GM12878 (cell line): Measurements from ENCODE around the gene RAMP2. TPM values are rescaled to one million over a fixed set of nuclear protein-coding genes. Genes with fewer than 3 reads are reported as not detected.

Experiments used
- ATAC-seq: fragments of 200-7000 bp; cut with Tn5 transposase; 3 replicates; pipeline ENCODE4 v1.9.1; 2020; ENCODE audit warnings: mild to moderate bottlenecking, moderate library complexity
- BruUV-seq: library from RNA; stranded (reverse); fragments of 400-500 nt; replicated peaks from 2 replicates; lab custom pipeline; 2021; lab: Mats Ljungman, UMichigan
- CTCF ChIA-PET: fragments of 300-600 bp; sonication (Branson Sonifier 250); formaldehyde crosslinking; extraction: SDS; loops from one replicate; lab custom pipeline; 2021; ENCODE audit warnings: inconsistent platforms; lab: Yijun Ruan, JAX
- POLR2A ChIA-PET: fragments of 350-600 bp; formaldehyde crosslinking; extraction: SDS; loops from one replicate; lab custom pipeline; 2021; ENCODE audit warnings: inconsistent platforms; lab: Charles Lee
- RAD21 ChIA-PET: fragments of 300-600 bp; sonication (Branson Sonifier 250); formaldehyde crosslinking; loops from one replicate; lab custom pipeline; 2023; ENCODE audit warnings: antibody characterized with exemption; ENCODE audit not compliant: unreplicated experiment; lab: Charles Lee
- SMC1A ChIA-PET: fragments of 300-600 bp; sonication (Branson Sonifier 250); formaldehyde crosslinking; loops from one replicate; lab custom pipeline; 2023; ENCODE audit not compliant: unreplicated experiment, uncharacterized antibody; lab: Charles Lee
- DNase-seq: peaks from one replicate; pipeline ENCODE4 v3.0.0-alpha.2; 2011; ENCODE audit warnings: low read depth, low spot score
- FAIRE-seq: peaks from 3 replicates; lab custom pipeline; 2011; peaks lifted over from hg19 to GRCh38; lab: Jason Lieb, UNC
- H2AFZ ChIP-seq: 2 replicates; pipeline ENCODE4 v1.6.0; 2011; ENCODE audit warnings: low read depth, low read length, control low read depth; ENCODE audit not compliant: control insufficient read depth
- H3K27ac ChIP-seq: 2 replicates; pipeline ENCODE4 v1.5.1; 2011; ENCODE audit warnings: control low read depth; ENCODE audit not compliant: control insufficient read depth, insufficient read depth
- H3K27me3 ChIP-seq, 2 experiments: replicated peaks in 1 of 2; 2 replicates each; pipeline versions ENCODE4 v1.6.0 to v1.6.1; 2011; ENCODE audit warnings: low read length in 1 of 2; ENCODE audit not compliant: control insufficient read depth in 2 of 2, insufficient read depth in 2 of 2
- H3K36me3 ChIP-seq, 2 experiments: 2 replicates each; pipeline ENCODE4 v1.5.1; 2011; ENCODE audit warnings: low read length in 1 of 2; ENCODE audit not compliant: control insufficient read depth in 2 of 2, insufficient read depth in 2 of 2
- H3K4me1 ChIP-seq: 2 replicates; pipeline ENCODE4 v1.6.1; 2011; ENCODE audit warnings: mild to moderate bottlenecking, low read length, moderate library complexity, mixed read lengths; ENCODE audit not compliant: control insufficient read depth, insufficient read depth
- H3K4me2 ChIP-seq: 2 replicates; pipeline ENCODE4 v1.6.0; 2011; ENCODE audit warnings: control low read depth; ENCODE audit not compliant: control insufficient read depth, insufficient read depth
- H3K4me3 ChIP-seq: fragments of 200-600 bp; sonication (generic); 2 replicates; pipeline ENCODE4 v1.5.1; 2016
- H3K79me2 ChIP-seq: 2 replicates; pipeline ENCODE4 v1.6.0; 2011; ENCODE audit warnings: low read length; ENCODE audit not compliant: control insufficient read depth, insufficient read depth
- H3K9ac ChIP-seq: 2 replicates; pipeline ENCODE4 v1.8.0; 2011; ENCODE audit warnings: low read length, control low read depth, mixed read lengths; ENCODE audit not compliant: control insufficient read depth, insufficient read depth
- H3K9me3 ChIP-seq: replicated peaks from 3 replicates; pipeline ENCODE4 v1.5.1; 2011; ENCODE audit warnings: mild to moderate bottlenecking, low read length; ENCODE audit not compliant: control insufficient read depth, insufficient read depth
- H4K20me1 ChIP-seq: 2 replicates; pipeline ENCODE4 v1.6.0; 2011; ENCODE audit not compliant: control insufficient read depth, insufficient read depth
- CEBPZ ChIP-seq: fragments of 150-350 bp; IDR thresholded peaks from 2 replicates; pipeline ENCODE4 v1.6.1; 2016; ENCODE audit warnings: low read depth, low read length
- CREB1 ChIP-seq: IDR thresholded peaks from 2 replicates; pipeline ENCODE4 v1.6.1; 2012; ENCODE audit warnings: low read depth, mild to moderate bottlenecking, inconsistent platforms
- EZH2 ChIP-seq: IDR thresholded peaks from 2 replicates; pipeline ENCODE4 v1.6.1; 2012; ENCODE audit warnings: low read depth, mild to moderate bottlenecking, control low read depth, inconsistent platforms, low read length, borderline replicate concordance; ENCODE audit not compliant: control insufficient read depth
- KAT2A ChIP-seq: conservative IDR thresholded peaks from 2 replicates; pipeline ENCODE4 v1.6.1; 2011; ENCODE audit warnings: low read depth, low read length; ENCODE audit not compliant: control insufficient read depth
- NR2F1 ChIP-seq: fragments of 450-650 bp; conservative IDR thresholded peaks from 2 replicates; pipeline ENCODE4 v1.6.1; 2017; ENCODE audit warnings: mild to moderate bottlenecking
- PAX8 ChIP-seq: fragments of 450-650 bp; IDR thresholded peaks from 2 replicates; pipeline ENCODE4 v1.6.1; 2017; ENCODE audit warnings: mild to moderate bottlenecking, moderate library complexity
- PRDM15 ChIP-seq: fragments of 450-650 bp; formaldehyde crosslinking; IDR thresholded peaks from 2 replicates; pipeline ENCODE4 v1.4.0; 2020; ENCODE audit warnings: mild to moderate bottlenecking, moderate library complexity
- RAD21 ChIP-seq: IDR thresholded peaks from 2 replicates; pipeline ENCODE4 v1.6.1; 2011; ENCODE audit warnings: mild to moderate bottlenecking, low read depth, low read length, moderate library complexity; ENCODE audit not compliant: insufficient read depth
- RCOR1 ChIP-seq: conservative IDR thresholded peaks from 2 replicates; pipeline ENCODE4 v1.6.1; 2012; ENCODE audit warnings: low read depth, low read length, improper control_type of control experiment
- RELA ChIP-seq: fragments of 450-650 bp; IDR thresholded peaks from 2 replicates; pipeline ENCODE4 v1.8.0; 2014; ENCODE audit warnings: borderline replicate concordance; ENCODE audit not compliant: partially characterized antibody
- SP1 ChIP-seq: IDR thresholded peaks from one replicate; pipeline ENCODE4 v1.6.1; 2011; ENCODE audit warnings: low read depth, low read length
- SPI1 ChIP-seq: IDR thresholded peaks from 2 replicates; pipeline ENCODE4 v1.6.1; 2011; ENCODE audit warnings: low read depth, mild to moderate bottlenecking, low read length, moderate library complexity, borderline replicate concordance; ENCODE audit not compliant: insufficient read depth
- STAT1 ChIP-seq: fragments of 450-650 bp; conservative IDR thresholded peaks from 2 replicates; pipeline ENCODE4 v1.6.1; 2014; ENCODE audit warnings: antibody characterized with exemption, mild to moderate bottlenecking
- ZBTB4 ChIP-seq: fragments of 450-650 bp; formaldehyde crosslinking; IDR thresholded peaks from 2 replicates; pipeline ENCODE4 v1.4.0; 2022; ENCODE audit warnings: mild to moderate bottlenecking, moderate library complexity
- ZNF207 ChIP-seq: fragments of 450-650 bp; IDR thresholded peaks from 2 replicates; pipeline ENCODE4 v1.6.1; 2014; ENCODE audit warnings: antibody characterized with exemption, mild to moderate bottlenecking, borderline replicate concordance
- ZNF24 ChIP-seq: fragments of 450-650 bp; IDR thresholded peaks from 2 replicates; pipeline ENCODE4 v1.6.1; 2017; ENCODE audit warnings: antibody characterized with exemption, mild to moderate bottlenecking
- WGBS: methylation state at CpG from one replicate; pipeline ENCODE4 v1.1.6; 2016; ENCODE audit warnings: low lambda C conversion rate; ENCODE audit not compliant: insufficient replicate concordance, insufficient coverage; ENCODE audit errors: missing lambda C conversion rate; 5-methylcytosine and 5-hydroxymethylcytosine counted together
- in situ Hi-C: fragments of 300-500 bp; cut with MboI; formaldehyde crosslinking; loops from 9 replicates; pipeline ENCODE4 v1.14.3; 2018; ENCODE audit warnings: mixed read lengths
- intact Hi-C: fragments of 100-400 bp; cut with micrococcal nuclease; formaldehyde crosslinking; loops from one replicate; pipeline ENCODE4 v1.14.2; 2022; ENCODE audit not compliant: unreplicated experiment
- polyA plus RNA-seq, 11 experiments: library from polyadenylated mRNA; depleted of rRNA in 4 of 11; unstranded in 6 of 11; stranded (reverse) in 5 of 11; fragments of >200 nt; fragmentation: Nextera tagmentation in 4 of 11; fragmentation: Illumina TruSeq in 1 of 11; extraction: Ambion mirVana in 4 of 11; extraction: Trizol in 1 of 11; gene quantifications; 1 replicate in 1 of 11; 2 replicates in 10 of 11; pipeline versions ENCODE4 v1.2.1 to v1.2.3, GENCODE V29; 2011 to 2016; ENCODE audit warnings: inconsistent platforms in 2 of 11, missing spikeins in 2 of 11, low read depth in 1 of 11
- total RNA-seq, 4 experiments: library from RNA; depleted of rRNA in 3 of 4; stranded (reverse); fragments of >200 nt in 3 of 4; fragmentation: Illumina TruSeq in 1 of 4; extraction: Trizol in 1 of 4; gene quantifications; 2 replicates each; pipeline versions ENCODE4 v1.2.1 to v1.2.3, GENCODE V29; 2013 to 2021

The RAMP2 gene
- total and polyA plus RNA-seq, 10 of the 15 experiments (the other 5 are each of a cell fraction or from before 2014, with no cell fraction given): 0.14 to 0.32 (median 0.21) TPM; not detected in 4

GRCh38 chr17:42792545-42792944 is 31.5 kb downstream of the RAMP2 start:
- intact Hi-C loops: no loop called here
- ATAC-seq (no peak), FAIRE-seq (no peak), DNase-seq (no peak)
- SMC1A ChIA-PET: no interaction called here
- H3K27me3 ChIP-seq: no peaks in the 10 kb centered on the region
- CTCF ChIA-PET: no interaction called here
- H3K79me2 ChIP-seq: no peaks in the 10 kb centered on the region; the same call in 1 of the 2 replicates
- no peaks in the 10 kb centered on the region for H4K20me1 ChIP-seq
- no TSS peak for BruUV-seq
- H3K4me3 ChIP-seq: no peak overlapping the region
- H3K9ac ChIP-seq: no peak overlapping the region
- POLR2A ChIA-PET: no interaction called here
- in situ Hi-C loops: no loop called here
- RAD21 ChIA-PET: no interaction called here
- WGBS: 78% methylated on average over 5 of the region's 5 CpGs
- H3K4me2 ChIP-seq: no peak overlapping the region
- H3K4me1 ChIP-seq: peaks cover 2% of the 10 kb centered on the region
- H3K9me3 ChIP-seq: no peaks in the 10 kb centered on the region
- no peak overlapping the region for H3K27ac ChIP-seq
- no peaks in the 10 kb centered on the region for H3K36me3 ChIP-seq
- TF ChIP-seq STAT1 (no peak), NR2F1 (no peak), PRDM15 (CRISPR knock-in tag) (no peak), CEBPZ (no peak), ZNF207 (no peak), ZBTB4 (CRISPR knock-in tag) (no peak), SPI1 (no peak), PAX8 (no peak), KAT2A (no peak), SP1 (no peak), EZH2 (no peak), CREB1 (no peak), ZNF24 (no peak), RAD21 (no peak), RELA (no peak), RCOR1 (no peak)
- no peak overlapping the region for H2AFZ ChIP-seq
